ENCODE data around the gene EFNB2. TPM values are rescaled to one million over a fixed set of nuclear protein-coding genes. Genes with fewer than 3 reads are reported as not detected.
A peak's percentile ranks its signal among the peaks of the same experiment; 100 is the strongest.

EFNB2 gene
- total RNA-seq, 1 donor from 2014 or later, result 37.1 TPM

DNA sequence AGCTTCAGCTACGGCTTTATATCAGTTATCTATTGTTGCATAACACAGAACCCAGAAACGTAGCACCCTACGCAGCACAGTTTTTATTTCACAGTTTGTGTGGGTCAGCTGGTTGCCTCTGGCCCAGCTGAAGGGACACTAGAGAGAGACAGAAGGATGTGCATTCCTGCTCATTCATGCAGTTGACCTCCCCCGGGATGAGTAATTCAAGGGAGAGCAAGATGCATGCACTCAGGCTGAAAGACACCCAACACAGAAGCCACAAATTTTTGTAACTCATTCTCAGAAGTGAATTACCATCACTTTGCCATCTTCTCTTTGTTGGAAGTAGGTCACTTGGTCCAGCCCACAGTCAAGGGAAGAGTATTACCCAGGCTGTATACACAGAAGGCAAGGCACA, 89.5 kb downstream of the EFNB2 start:
- Mint-ChIP-seq H3K9me3 (ENCODE audit: low read depth) (no peaks in the 10 kb centered on the region), H3K27me3 (ENCODE audit: low read depth) (no peaks in the 10 kb centered on the region), H3K4me3 (ENCODE audit: unreplicated experiment) (no peak overlapping the region), H3K4me1 (ENCODE audit: low read depth) (peaks cover 12% of the 10 kb centered on the region), H3K27ac (ENCODE audit: unreplicated experiment) (no peak overlapping the region), H3K36me3 (ENCODE audit: low read depth) (no peaks in the 10 kb centered on the region)
- TF ChIP-seq, protein P1, sequence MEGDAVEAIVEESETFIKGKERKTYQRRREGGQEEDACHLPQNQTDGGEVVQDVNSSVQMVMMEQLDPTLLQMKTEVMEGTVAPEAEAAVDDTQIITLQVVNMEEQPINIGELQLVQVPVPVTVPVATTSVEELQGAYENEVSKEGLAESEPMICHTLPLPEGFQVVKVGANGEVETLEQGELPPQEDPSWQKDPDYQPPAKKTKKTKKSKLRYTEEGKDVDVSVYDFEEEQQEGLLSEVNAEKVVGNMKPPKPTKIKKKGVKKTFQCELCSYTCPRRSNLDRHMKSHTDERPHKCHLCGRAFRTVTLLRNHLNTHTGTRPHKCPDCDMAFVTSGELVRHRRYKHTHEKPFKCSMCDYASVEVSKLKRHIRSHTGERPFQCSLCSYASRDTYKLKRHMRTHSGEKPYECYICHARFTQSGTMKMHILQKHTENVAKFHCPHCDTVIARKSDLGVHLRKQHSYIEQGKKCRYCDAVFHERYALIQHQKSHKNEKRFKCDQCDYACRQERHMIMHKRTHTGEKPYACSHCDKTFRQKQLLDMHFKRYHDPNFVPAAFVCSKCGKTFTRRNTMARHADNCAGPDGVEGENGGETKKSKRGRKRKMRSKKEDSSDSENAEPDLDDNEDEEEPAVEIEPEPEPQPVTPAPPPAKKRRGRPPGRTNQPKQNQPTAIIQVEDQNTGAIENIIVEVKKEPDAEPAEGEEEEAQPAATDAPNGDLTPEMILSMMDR (IDR thresholded peaks at IDR 0.05), result no peak
- no peak for DNase-seq (ENCODE audit: low spot score)

DNA sequence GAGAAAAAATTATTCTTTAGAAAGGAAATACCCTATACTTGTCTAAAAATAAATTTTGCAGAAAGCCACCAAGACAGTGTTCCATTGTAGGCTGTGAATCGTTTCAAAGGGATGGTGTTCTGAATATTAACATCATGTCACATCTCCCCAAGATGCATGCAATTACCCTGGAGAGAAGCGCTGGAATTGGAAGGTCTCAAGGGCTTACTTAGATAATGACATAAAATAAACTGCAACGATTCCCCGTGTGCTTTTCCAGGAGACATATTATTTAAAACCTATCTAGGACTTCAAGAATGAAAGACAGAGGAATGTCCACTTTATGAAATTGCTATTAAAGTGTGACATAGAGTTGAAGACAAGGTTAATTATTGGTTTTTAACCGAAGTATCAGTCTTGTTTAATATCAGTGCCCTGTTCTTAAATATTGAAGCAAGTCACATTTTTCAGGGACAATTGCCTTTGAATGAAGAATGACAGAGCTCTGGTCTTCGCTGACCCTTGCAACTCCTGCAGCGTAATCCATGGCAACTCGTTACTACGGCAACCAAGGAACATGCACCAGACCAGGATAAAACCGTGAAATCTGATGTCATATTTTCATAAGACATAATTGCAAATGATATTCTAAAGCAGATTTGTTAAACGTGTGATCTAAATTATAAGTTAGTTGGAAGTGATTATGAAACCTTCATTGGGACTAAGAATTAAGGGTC, 91.7 kb downstream of the EFNB2 start:
- Mint-ChIP-seq H3K36me3 (ENCODE audit: low read depth) (no peaks in the 10 kb centered on the region), H3K27ac (ENCODE audit: unreplicated experiment) (no peak overlapping the region), H3K4me1 (ENCODE audit: low read depth) (peaks cover 14% of the 10 kb centered on the region), H3K4me3 (ENCODE audit: unreplicated experiment) (no peak overlapping the region), H3K27me3 (ENCODE audit: low read depth) (peaks cover 2% of the 10 kb centered on the region), H3K9me3 (ENCODE audit: low read depth) (no peaks in the 10 kb centered on the region)
- no peak for DNase-seq (ENCODE audit: low spot score)
- TF ChIP-seq, protein P1 (IDR thresholded peaks at IDR 0.05), result no peak

DNA sequence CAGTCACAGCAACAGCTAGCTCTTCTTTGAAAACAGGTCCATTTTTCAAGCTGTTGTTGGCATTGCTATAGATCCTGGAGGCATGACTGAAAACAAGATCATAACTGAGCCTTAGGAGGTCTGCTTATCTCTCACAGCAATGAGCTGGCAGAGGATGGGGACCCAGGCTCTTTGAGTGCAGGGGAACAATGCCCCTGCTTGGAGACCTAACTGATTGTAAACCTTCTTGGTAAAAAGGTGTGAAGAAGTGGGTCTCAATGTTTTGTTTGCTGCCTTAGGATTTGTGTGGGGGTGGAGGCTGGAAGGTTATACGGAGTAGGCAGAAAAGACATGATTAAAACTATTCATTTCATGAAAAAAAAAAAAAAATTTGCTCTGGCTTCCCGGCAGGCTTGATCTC, 94.6 kb downstream of the EFNB2 start:
- Mint-ChIP-seq H3K4me1 (ENCODE audit: low read depth) (peaks cover 13% of the 10 kb centered on the region), H3K9me3 (ENCODE audit: low read depth) (no peaks in the 10 kb centered on the region), H3K27ac (ENCODE audit: unreplicated experiment) (peak overlapping the region; percentile 50), H3K27me3 (ENCODE audit: low read depth) (peaks cover 2% of the 10 kb centered on the region), H3K36me3 (ENCODE audit: low read depth) (no peaks in the 10 kb centered on the region), H3K4me3 (ENCODE audit: unreplicated experiment) (no peak overlapping the region)
- TF ChIP-seq, protein P1 (IDR thresholded peaks at IDR 0.05), result no peak
- no peak for DNase-seq (ENCODE audit: low spot score)

Other genes with a start within 250 kb of the EFNB2 start
- gene ARGLU1, start 32.5 kb upstream of the EFNB2 start, total RNA-seq, result 48.5 to 55.6 TPM (median 51.6 TPM) in 3 replicates

Measured in chondrocyte (in vitro differentiated cells).